Measurements from ENCODE around the gene INTS1. TPM values are rescaled to one million over a fixed set of nuclear protein-coding genes. Genes with fewer than 3 reads are reported as not detected.

The INTS1 gene
- total and polyA plus RNA-seq, 3 donors from 2014 or later, result 142 to 185 (median 142) TPM

DNA sequence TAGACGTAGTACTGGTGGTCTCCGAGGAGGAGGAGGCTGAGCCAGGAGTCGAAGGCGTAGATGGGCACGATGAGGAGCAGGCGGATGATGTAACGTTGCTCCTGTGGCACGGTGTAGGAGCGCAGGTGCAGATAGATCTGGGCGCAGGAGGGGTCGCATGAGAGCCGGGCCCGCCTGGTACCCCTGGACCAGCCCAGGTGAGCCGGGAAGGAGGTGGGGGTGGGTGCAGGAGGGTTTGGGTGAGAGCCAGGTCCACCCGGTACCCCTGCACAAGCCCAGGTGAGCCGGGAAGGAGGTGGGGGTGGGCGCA lies 46.6 kb upstream of the INTS1 start:
- 91 to 92% methylated on average over 9 to 15 of the region's 17 CpGs for WGBS, 2 donors
- Histone ChIP-seq H3K27ac (no peak overlapping the region), H3K4me1 (peaks cover 16% of the 10 kb centered on the region), H3K27me3 (no peaks in the 10 kb centered on the region), H3K36me3 (ENCODE audit: low read depth, missing control alignments) (no peaks in the 10 kb centered on the region), H3K4me3 (no peak overlapping the region), H3K9me3 (no peaks in the 10 kb centered on the region)
- DNase-seq, result no peak
- TF ChIP-seq POLR2A (IDR thresholded peaks at IDR 0.05), result no peak
- TF ChIP-seq, protein P1, sequence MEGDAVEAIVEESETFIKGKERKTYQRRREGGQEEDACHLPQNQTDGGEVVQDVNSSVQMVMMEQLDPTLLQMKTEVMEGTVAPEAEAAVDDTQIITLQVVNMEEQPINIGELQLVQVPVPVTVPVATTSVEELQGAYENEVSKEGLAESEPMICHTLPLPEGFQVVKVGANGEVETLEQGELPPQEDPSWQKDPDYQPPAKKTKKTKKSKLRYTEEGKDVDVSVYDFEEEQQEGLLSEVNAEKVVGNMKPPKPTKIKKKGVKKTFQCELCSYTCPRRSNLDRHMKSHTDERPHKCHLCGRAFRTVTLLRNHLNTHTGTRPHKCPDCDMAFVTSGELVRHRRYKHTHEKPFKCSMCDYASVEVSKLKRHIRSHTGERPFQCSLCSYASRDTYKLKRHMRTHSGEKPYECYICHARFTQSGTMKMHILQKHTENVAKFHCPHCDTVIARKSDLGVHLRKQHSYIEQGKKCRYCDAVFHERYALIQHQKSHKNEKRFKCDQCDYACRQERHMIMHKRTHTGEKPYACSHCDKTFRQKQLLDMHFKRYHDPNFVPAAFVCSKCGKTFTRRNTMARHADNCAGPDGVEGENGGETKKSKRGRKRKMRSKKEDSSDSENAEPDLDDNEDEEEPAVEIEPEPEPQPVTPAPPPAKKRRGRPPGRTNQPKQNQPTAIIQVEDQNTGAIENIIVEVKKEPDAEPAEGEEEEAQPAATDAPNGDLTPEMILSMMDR (IDR thresholded peaks at IDR 0.05), result no peak
- intact Hi-C loops (cut with DNase I; ENCODE audit: low total_unique reads), result no loop called here

DNA sequence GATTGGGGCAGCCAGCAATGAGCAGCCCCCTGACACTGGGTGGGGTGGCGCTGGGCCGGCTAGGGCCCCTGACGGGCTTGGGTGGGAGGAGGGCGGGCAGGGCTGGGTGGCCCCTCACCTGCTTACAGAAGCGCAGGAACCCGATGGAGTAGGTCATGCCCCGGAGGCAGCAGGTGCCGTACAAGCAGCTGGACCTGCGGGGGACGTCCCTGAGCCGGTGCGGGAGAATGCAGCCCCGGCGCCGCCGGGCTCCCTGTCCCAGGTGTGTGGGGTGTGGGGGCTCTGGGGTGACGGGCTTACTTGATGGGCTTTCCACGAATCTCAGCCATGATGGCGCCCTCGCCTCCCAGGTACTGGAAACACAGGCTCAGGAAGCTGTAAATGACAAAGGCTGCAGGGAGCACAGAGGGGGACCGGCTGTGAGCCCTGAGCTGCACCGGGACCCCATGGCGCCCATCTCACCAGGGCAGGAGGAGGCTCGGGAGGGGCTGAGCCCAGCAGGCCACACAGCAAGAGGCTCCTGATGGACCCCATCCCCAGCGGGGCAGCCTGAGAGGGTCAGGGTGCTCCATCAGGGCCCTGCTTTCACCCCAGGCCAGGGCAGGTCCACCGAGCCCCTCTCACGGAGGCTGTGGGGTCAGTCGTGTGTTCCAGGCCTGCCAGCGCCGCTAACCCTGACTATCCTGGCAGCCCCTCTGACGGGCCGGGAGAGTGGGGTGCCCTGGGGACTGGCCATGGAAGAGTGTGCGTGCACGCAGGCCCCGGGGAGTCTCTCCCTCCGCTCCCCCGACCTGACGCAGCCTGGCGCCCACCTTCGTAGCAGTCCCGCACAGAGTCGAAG lies 46.0 kb upstream of the INTS1 start:
- no peak for DNase-seq
- TF ChIP-seq, protein P1 (IDR thresholded peaks at IDR 0.05), result no peak
- no peak for TF ChIP-seq POLR2A (IDR thresholded peaks at IDR 0.05)
- Histone ChIP-seq H3K9me3 (no peaks in the 10 kb centered on the region), H3K27me3 (no peaks in the 10 kb centered on the region), H3K27ac (no peak overlapping the region), H3K36me3 (ENCODE audit: low read depth, missing control alignments) (no peaks in the 10 kb centered on the region), H3K4me1 (peaks cover 17% of the 10 kb centered on the region), H3K4me3 (no peak overlapping the region)
- intact Hi-C loops (cut with DNase I; ENCODE audit: low total_unique reads), result no loop called here
- WGBS, 2 donors, result 89 to 93% methylated on average over 15 to 40 of the region's 42 CpGs

DNA sequence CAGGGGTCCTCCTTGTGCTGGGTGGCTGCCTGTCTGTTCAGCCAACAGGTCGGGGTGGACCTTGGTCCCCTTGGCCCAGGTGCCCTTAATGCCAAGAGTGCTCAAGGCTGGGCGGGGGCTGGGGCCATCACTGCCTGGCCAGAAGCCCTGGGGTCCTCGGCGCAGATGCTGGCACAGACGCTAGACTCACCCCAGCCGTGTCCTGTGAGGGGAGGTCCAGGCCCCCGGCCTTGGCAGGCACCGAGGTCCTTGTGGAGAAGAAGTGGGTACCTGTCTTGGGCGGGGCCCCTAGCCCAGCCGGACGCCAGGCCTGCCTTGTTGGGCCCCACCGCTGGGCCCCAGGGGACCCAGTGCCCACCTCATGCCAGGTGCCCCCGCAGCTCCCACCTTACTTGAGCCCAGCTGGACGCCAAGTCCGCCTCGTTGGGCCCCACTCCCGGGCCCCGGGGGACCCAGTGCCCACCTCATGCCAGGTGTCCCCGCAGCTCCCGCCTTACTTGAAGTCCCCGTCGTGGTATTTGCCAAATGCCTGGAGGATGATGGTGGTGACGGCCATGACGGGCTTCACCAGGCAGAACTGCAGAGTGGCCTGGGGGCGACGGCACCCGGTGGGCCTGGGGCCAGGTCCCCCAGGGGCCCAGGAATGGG lies 45.3 kb upstream of the INTS1 start:
- intact Hi-C loops (cut with DNase I; ENCODE audit: low total_unique reads), result no loop called here
- WGBS, 2 donors, result 84 to 93% methylated on average over 13 to 17 of the region's 27 CpGs
- no peaks in the 10 kb centered on the region for H3K9me3 ChIP-seq

DNA sequence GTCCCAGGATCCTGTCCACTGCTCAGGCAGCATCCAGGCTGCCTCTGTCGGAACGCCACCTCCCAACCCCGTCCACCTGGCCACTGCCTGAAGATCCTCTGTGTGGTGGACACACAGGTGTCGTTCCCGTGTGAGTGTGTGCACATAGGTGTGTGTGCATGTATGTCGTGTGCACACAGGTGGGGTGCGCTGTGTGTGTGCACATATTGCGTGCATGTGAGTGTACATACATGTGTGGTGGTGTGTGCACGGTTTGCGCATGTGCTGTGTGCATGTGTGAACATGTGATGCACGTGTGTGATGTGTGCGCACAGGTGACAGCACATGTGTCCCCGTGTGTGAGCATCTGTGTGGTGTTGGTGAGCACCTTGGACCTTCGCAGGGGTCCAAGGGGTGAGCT lies 44.8 kb upstream of the INTS1 start:
- intact Hi-C loops (cut with DNase I; ENCODE audit: low total_unique reads), result no loop called here
- 73 to 85% methylated on average over 6 to 14 of the region's 14 CpGs for WGBS, 2 donors

More for the DNA sequence above, 45.3 kb upstream of the INTS1 start:
- H3K4me3 ChIP-seq, result no peak overlapping the region
- no peaks in the 10 kb centered on the region for H3K27me3 ChIP-seq
- no peak for DNase-seq
- H3K4me1 ChIP-seq, result peaks cover 17% of the 10 kb centered on the region
- no peak for TF ChIP-seq POLR2A (IDR thresholded peaks at IDR 0.05)
- TF ChIP-seq, protein P1 (IDR thresholded peaks at IDR 0.05), result no peak
- H3K27ac ChIP-seq, result no peak overlapping the region
- H3K36me3 ChIP-seq (ENCODE audit: low read depth, missing control alignments), result no peaks in the 10 kb centered on the region

DNA sequence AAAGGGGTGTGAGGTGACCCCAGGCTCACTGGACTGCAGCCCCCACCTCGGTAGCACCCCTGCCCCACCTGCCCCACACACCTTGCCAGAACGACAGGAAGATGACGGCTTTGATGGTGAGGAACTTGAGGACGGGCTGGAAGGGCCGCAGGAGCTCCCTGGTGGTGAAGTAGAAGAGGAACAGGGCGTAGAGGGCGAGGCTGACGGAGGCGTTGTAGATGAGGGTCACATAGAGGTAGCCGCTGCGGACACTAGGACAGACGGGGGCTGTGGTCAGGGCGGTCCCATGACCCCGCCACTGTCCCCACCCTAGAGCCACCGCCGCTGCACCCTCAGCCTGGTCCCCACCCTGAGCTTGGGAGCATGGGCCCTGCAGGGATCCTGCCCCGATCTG lies 44.2 kb upstream of the INTS1 start:
- WGBS, 2 donors, result 79 to 83% methylated on average over 16 to 17 of the region's 17 CpGs
- Histone ChIP-seq H3K27ac (no peak overlapping the region), H3K4me3 (no peak overlapping the region), H3K9me3 (no peaks in the 10 kb centered on the region), H3K27me3 (no peaks in the 10 kb centered on the region), H3K36me3 (ENCODE audit: low read depth, missing control alignments) (no peaks in the 10 kb centered on the region), H3K4me1 (peaks cover 14% of the 10 kb centered on the region)
- TF ChIP-seq, protein P1 (IDR thresholded peaks at IDR 0.05), result no peak
- no peak for TF ChIP-seq POLR2A (IDR thresholded peaks at IDR 0.05)
- intact Hi-C loops (cut with DNase I; ENCODE audit: low total_unique reads), result no loop called here
- DNase-seq, result no peak

More for the DNA sequence above, 44.8 kb upstream of the INTS1 start:
- H3K4me1 ChIP-seq, result peaks cover 14% of the 10 kb centered on the region
- no peak for DNase-seq
- H3K9me3 ChIP-seq, result no peaks in the 10 kb centered on the region
- no peak for TF ChIP-seq POLR2A (IDR thresholded peaks at IDR 0.05)
- H3K36me3 ChIP-seq (ENCODE audit: low read depth, missing control alignments), result no peaks in the 10 kb centered on the region
- no peak overlapping the region for H3K27ac ChIP-seq
- H3K27me3 ChIP-seq, result no peaks in the 10 kb centered on the region
- H3K4me3 ChIP-seq, result no peak overlapping the region

Data from testis (tissue), 3 donors.